H9 (cell line): ENCODE data around the gene TMEM141. TPM values are rescaled to one million over a fixed set of nuclear protein-coding genes. Genes with fewer than 3 reads are reported as not detected.

Source experiments
- DNase-seq: peaks from one replicate; pipeline ENCODE4 v3.0.0-alpha.2; 2017
- H2AFZ ChIP-seq: one replicate; pipeline ENCODE4 v1.6.1; 2013; ENCODE audit warnings: mild to moderate bottlenecking, low read length, control low read depth, moderate library complexity
- H2AK5ac ChIP-seq: 2 replicates; pipeline ENCODE4 v1.6.1; 2013; ENCODE audit warnings: low read length, control low read depth, mixed read lengths; ENCODE audit not compliant: insufficient read length
- H2BK120ac ChIP-seq: one replicate; pipeline ENCODE4 v1.6.1; 2013; ENCODE audit warnings: low read depth, mild to moderate bottlenecking, low read length, control low read depth, inconsistent platforms; ENCODE audit not compliant: poor library complexity, severe bottlenecking
- H2BK12ac ChIP-seq: 2 replicates; pipeline ENCODE4 v1.6.1; 2013; ENCODE audit warnings: low read length, control low read depth, mixed read lengths, low read depth; ENCODE audit not compliant: insufficient read length
- H2BK15ac ChIP-seq: 2 replicates; pipeline ENCODE4 v1.6.1; 2013; ENCODE audit warnings: low read depth, low read length, control low read depth
- H2BK20ac ChIP-seq: one replicate; pipeline ENCODE4 v1.6.1; 2013; ENCODE audit warnings: low read depth, mild to moderate bottlenecking, low read length, control low read depth, inconsistent platforms; ENCODE audit not compliant: poor library complexity, severe bottlenecking
- H2BK5ac ChIP-seq: 2 replicates; pipeline ENCODE4 v1.6.1; 2013; ENCODE audit warnings: low read length, control low read depth, mixed read lengths; ENCODE audit not compliant: insufficient read length
- H3K14ac ChIP-seq: 2 replicates; pipeline ENCODE4 v1.6.1; 2013; ENCODE audit warnings: low read length, control low read depth; ENCODE audit not compliant: insufficient read depth
- H3K18ac ChIP-seq: 2 replicates; pipeline ENCODE4 v1.6.1; 2013; ENCODE audit warnings: low read depth, mild to moderate bottlenecking, mixed read lengths, low read length, control low read depth; ENCODE audit not compliant: insufficient read length
- H3K23ac ChIP-seq: 2 replicates; pipeline ENCODE4 v1.6.1; 2013; ENCODE audit warnings: low read length, control low read depth, mixed read lengths, low read depth; ENCODE audit not compliant: insufficient read length
- H3K23me2 ChIP-seq: 2 replicates; pipeline ENCODE4 v1.6.1; 2013; ENCODE audit warnings: low read depth, mild to moderate bottlenecking, mixed read lengths, low read length, control low read depth; ENCODE audit not compliant: insufficient read length, poor library complexity, severe bottlenecking
- H3K27ac ChIP-seq: 2 replicates; pipeline ENCODE4 v1.5.1; 2013; ENCODE audit warnings: low read length, control low read depth, mixed read lengths, low read depth; ENCODE audit not compliant: insufficient read length
- H3K27me3 ChIP-seq: 2 replicates; pipeline ENCODE4 v1.6.1; 2013; ENCODE audit warnings: low read length, control low read depth, inconsistent platforms; ENCODE audit not compliant: insufficient read depth
- H3K4ac ChIP-seq: 2 replicates; pipeline ENCODE4 v1.6.1; 2013; ENCODE audit warnings: low read depth, mild to moderate bottlenecking, control low read depth, inconsistent platforms, low read length, moderate library complexity
- H3K4me1 ChIP-seq: 2 replicates; pipeline ENCODE4 v1.6.1; 2013; ENCODE audit warnings: low read length, control low read depth, inconsistent platforms; ENCODE audit not compliant: insufficient read depth
- H3K4me2 ChIP-seq: 2 replicates; pipeline ENCODE4 v1.6.1; 2013; ENCODE audit warnings: low read length, control low read depth, mixed read lengths; ENCODE audit not compliant: insufficient read length, insufficient read depth
- H3K56ac ChIP-seq: 2 replicates; pipeline ENCODE4 v1.6.1; 2013; ENCODE audit warnings: low read depth, mild to moderate bottlenecking, mixed read lengths, low read length, control low read depth; ENCODE audit not compliant: insufficient read length
- H3K79me1 ChIP-seq: 2 replicates; pipeline ENCODE4 v1.6.1; 2013; ENCODE audit warnings: low read depth, mild to moderate bottlenecking, moderate library complexity, low read length, control low read depth, inconsistent platforms; ENCODE audit not compliant: insufficient read depth, poor library complexity, severe bottlenecking
- H3K79me2 ChIP-seq: 2 replicates; pipeline ENCODE4 v1.6.1; 2013; ENCODE audit warnings: low read length, control low read depth, inconsistent platforms; ENCODE audit not compliant: insufficient read depth
- H3K9ac ChIP-seq: 2 replicates; pipeline ENCODE4 v1.6.1; 2013; ENCODE audit warnings: low read length, control low read depth, mixed read lengths; ENCODE audit not compliant: insufficient read length; ENCODE audit errors: extremely low read depth
- H3K9me3 ChIP-seq: one replicate; pipeline ENCODE4 v1.6.1; 2013; ENCODE audit warnings: low read depth, low read length, inconsistent platforms; ENCODE audit not compliant: control insufficient read depth
- H3T11ph ChIP-seq: one replicate; pipeline ENCODE4 v1.6.1; 2013; ENCODE audit warnings: mild to moderate bottlenecking, low read length, control low read depth, inconsistent platforms
- H4K20me1 ChIP-seq: one replicate; pipeline ENCODE4 v1.6.1; 2013; ENCODE audit not compliant: control insufficient read depth, insufficient read length, insufficient read depth
- H4K5ac ChIP-seq: 2 replicates; pipeline ENCODE4 v1.6.1; 2013; ENCODE audit warnings: low read depth, mild to moderate bottlenecking, mixed read lengths, low read length, control low read depth; ENCODE audit not compliant: insufficient read length
- H4K8ac ChIP-seq: replicated peaks from 2 replicates; pipeline ENCODE4 v1.6.1; 2013; ENCODE audit warnings: low read length, control low read depth, mixed read lengths, low read depth; ENCODE audit not compliant: insufficient read length
- H4K91ac ChIP-seq: 2 replicates; pipeline ENCODE4 v1.6.1; 2013; ENCODE audit warnings: low read depth, mild to moderate bottlenecking, moderate library complexity, mixed read lengths, low read length, control low read depth; ENCODE audit not compliant: insufficient read length
- H3K27ac Mint-ChIP-seq, 3 experiments: 2 replicates in 2 of 3; 3 replicates in 1 of 3; pipeline ENCODE4 v1.8.0; 2020 to 2021; ENCODE audit warnings: mixed read lengths in 3 of 3, mild to moderate bottlenecking in 1 of 3, moderate library complexity in 1 of 3
- H3K27me3 Mint-ChIP-seq: 2 replicates; pipeline ENCODE4 v1.8.0; 2021; ENCODE audit warnings: low read depth, mild to moderate bottlenecking, moderate library complexity, mixed read lengths
- H3K36me3 Mint-ChIP-seq, 3 experiments: 2 replicates in 2 of 3; 3 replicates in 1 of 3; pipeline ENCODE4 v1.8.0; 2020 to 2021; ENCODE audit warnings: low read depth in 3 of 3, mixed read lengths in 3 of 3; ENCODE audit not compliant: insufficient read depth in 1 of 3
- H3K4me1 Mint-ChIP-seq, 2 experiments: 2 replicates each; pipeline ENCODE4 v1.8.0; 2020; ENCODE audit warnings: mixed read lengths in 2 of 2
- H3K4me3 Mint-ChIP-seq, 2 experiments: 2 replicates in 1 of 2; 3 replicates in 1 of 2; pipeline ENCODE4 v1.8.0; 2020 to 2021; ENCODE audit warnings: mild to moderate bottlenecking in 2 of 2, mixed read lengths in 2 of 2, moderate library complexity in 1 of 2
- H3K9me3 Mint-ChIP-seq, 2 experiments: 2 replicates in 1 of 2; 3 replicates in 1 of 2; pipeline ENCODE4 v1.8.0; 2020; ENCODE audit warnings: mild to moderate bottlenecking in 2 of 2, mixed read lengths in 2 of 2, moderate library complexity in 1 of 2
- CTCF ChIP-seq: fragments of 200-600 bp; sonication (generic); conservative IDR thresholded peaks from 3 replicates; pipeline ENCODE4 v1.8.0; 2021; ENCODE audit warnings: antibody characterized with exemption, mild to moderate bottlenecking
- WGBS: extraction: QIAGEN DNeasy Blood & Tissue Kit; methylation state at CpG from one replicate; pipeline ENCODE4 v1.1.7; 2013; ENCODE audit warnings: missing lambda C conversion rate, low lambda C conversion rate, mixed read lengths; ENCODE audit not compliant: insufficient read length; ENCODE audit errors: extremely low coverage; 5-methylcytosine and 5-hydroxymethylcytosine counted together
- total RNA-seq: library from RNA; stranded (reverse); gene quantifications from 2 replicates; pipeline ENCODE4 v1.2.1, GENCODE V29; 2021

The TMEM141 gene
- total RNA-seq, 1 experiment from 2014 or later, result 55.2 TPM

- Histone ChIP-seq H4K20me1 (no peaks in the 10 kb centered on the region), H3K56ac (no peak overlapping the region), H2BK12ac (no peak overlapping the region), H2BK20ac (no peak overlapping the region), H3K18ac (no peak overlapping the region), H3K4me1 (no peaks in the 10 kb centered on the region), H3K14ac (no peak overlapping the region), H3K4me2 (no peak overlapping the region), H3K23ac (no peak overlapping the region), H4K8ac (no peak overlapping the region), H3K79me1 (no peaks in the 10 kb centered on the region), H3K23me2 (no peaks in the 10 kb centered on the region), H4K5ac (no peak overlapping the region), H3K9ac (no peak overlapping the region), H2AFZ (no peak overlapping the region), H2BK15ac (no peak overlapping the region), H3K9me3 (no peaks in the 10 kb centered on the region), H2AK5ac (no peak overlapping the region), H2BK5ac (no peak overlapping the region), H3K79me2 (no peaks in the 10 kb centered on the region), H2BK120ac (no peak overlapping the region), H3K27ac (no peak overlapping the region), H3T11ph (no peak overlapping the region), H3K4ac (no peak overlapping the region), H3K27me3 (no peaks in the 10 kb centered on the region; the same call in 1 of the 2 replicates), H4K91ac (no peak overlapping the region)
- H3K36me3 Mint-ChIP-seq, result peaks cover 7 to 12% (median 11%) of the 10 kb centered on the region in 3 experiments
- H3K4me1 Mint-ChIP-seq, result peaks cover 6% of the 10 kb centered on the region in 2 experiments
- no peak for DNase-seq
- no peak overlapping the region for H3K4me3 Mint-ChIP-seq
- WGBS, result no CpG with 5 or more reads among the region's 12 CpGs
- peaks cover 43% of the 10 kb centered on the region for H3K27me3 Mint-ChIP-seq
- H3K9me3 Mint-ChIP-seq, result peaks cover 24 to 26% of the 10 kb centered on the region in 2 experiments
- TF ChIP-seq CTCF, result no peak
- H3K27ac Mint-ChIP-seq, result no peak overlapping the region
Measured at GRCh38 chr9:136774416-136775045, 16.6 kb upstream of the TMEM141 start.
